Fibroblast of villous mesenchyme (primary cell): ENCODE measurements around the gene ATP6V0A1. TPM values are rescaled to one million over a fixed set of nuclear protein-coding genes. Genes with fewer than 3 reads are reported as not detected.

Experiments
- DNase-seq: peaks from one replicate; pipeline ENCODE4 v3.0.0-alpha.2; 2010; ENCODE audit warnings: low read depth
- H3K4me3 ChIP-seq: 2 replicates; pipeline ENCODE4 v1.5.1; 2011; ENCODE audit warnings: low read depth, mild to moderate bottlenecking, low read length
- CTCF ChIP-seq: IDR thresholded peaks from 2 replicates; pipeline ENCODE4 v1.5.1; 2012; ENCODE audit warnings: low read depth, mild to moderate bottlenecking, low read length; ENCODE audit not compliant: insufficient read depth
- total RNA-seq: library from RNA; depleted of rRNA; stranded (reverse); fragments of >200 nt; gene quantifications from 2 replicates; pipeline ENCODE4 v1.2.3, GENCODE V29; 2012

The ATP6V0A1 gene
- total RNA-seq, 1 donor: 82.5 TPM

- TF ChIP-seq CTCF: no peak
- DNase-seq: no peak
Observed at GRCh38 chr17:42423766-42424165, 34.9 kb upstream of the ATP6V0A1 start.

GRCh38 chr17:42424991-42425610 lies 33.6 kb upstream of the ATP6V0A1 start:
- H3K4me3 ChIP-seq: no peak overlapping the region
- TF ChIP-seq CTCF: no peak
- no peak for DNase-seq

More at GRCh38 chr17:42423766-42424165, 34.9 kb upstream of the ATP6V0A1 start:
- H3K4me3 ChIP-seq: peak overlapping the region; percentile 90

GRCh38 chr17:42428141-42428944 lies 30.3 kb upstream of the ATP6V0A1 start:
- TF ChIP-seq CTCF: peak; percentile 82
- DNase-seq: peak; percentile 90
- no peak overlapping the region for H3K4me3 ChIP-seq

GRCh38 chr17:42429726-42430447 lies 28.8 kb upstream of the ATP6V0A1 start:
- no peak for DNase-seq
- TF ChIP-seq CTCF: no peak
- H3K4me3 ChIP-seq: no peak overlapping the region

GRCh38 chr17:42431758-42432161 lies 26.9 kb upstream of the ATP6V0A1 start:
- H3K4me3 ChIP-seq: no peak overlapping the region
- DNase-seq: peak; percentile 59
- no peak for TF ChIP-seq CTCF

GRCh38 chr17:42436391-42436790 lies 22.3 kb upstream of the ATP6V0A1 start:
- no peak overlapping the region for H3K4me3 ChIP-seq
- TF ChIP-seq CTCF: no peak
- peak; percentile 98 for DNase-seq
